Neural cell (in vitro differentiated cells): ENCODE measurements around the gene ARHGAP35. TPM values are rescaled to one million over a fixed set of nuclear protein-coding genes. Genes with fewer than 3 reads are reported as not detected.

ENCODE experiments used
- H2AFZ ChIP-seq: fragments of 200-600, 300-800 bp; sonication (generic), shearing (Covaris generic); 2 replicates; pipeline ENCODE4 v1.6.0; 2014; ENCODE audit warnings: low read depth, mild to moderate bottlenecking, antibody characterized with exemption, low read length, moderate library complexity
- H3F3A ChIP-seq: fragments of 200-600 bp; shearing (Covaris generic); 2 replicates; pipeline ENCODE4 v1.6.1; 2016; ENCODE audit warnings: mild to moderate bottlenecking, moderate library complexity, mixed read lengths, antibody characterized with exemption, low read length; ENCODE audit not compliant: insufficient read depth, poor library complexity, severe bottlenecking
- H3K27ac ChIP-seq: fragments of 200-600, 300-800 bp; sonication (generic), shearing (Covaris generic); 2 replicates; pipeline ENCODE4 v1.5.1; 2014; ENCODE audit warnings: mild to moderate bottlenecking, low read length, moderate library complexity
- H3K27me3 ChIP-seq: fragments of 300-800, 200-600 bp; sonication (generic), shearing (Covaris generic); 2 replicates; pipeline ENCODE4 v1.6.0; 2014; ENCODE audit warnings: mild to moderate bottlenecking, low read depth, low read length, moderate library complexity; ENCODE audit not compliant: insufficient read depth
- H3K36me3 ChIP-seq: fragments of 300-800, 200-600 bp; sonication (generic), shearing (Covaris generic); 2 replicates; pipeline ENCODE4 v1.5.1; 2014; ENCODE audit warnings: mild to moderate bottlenecking, antibody characterized with exemption, low read length, moderate library complexity; ENCODE audit not compliant: insufficient read depth
- H3K4me2 ChIP-seq: fragments of 300-800, 200-600 bp; sonication (generic), shearing (Covaris generic); 2 replicates; pipeline ENCODE4 v1.6.0; 2014; ENCODE audit warnings: mild to moderate bottlenecking, low read length
- H3K4me3 ChIP-seq: fragments of 300-800, 200-600 bp; sonication (generic), shearing (Covaris generic); 2 replicates; pipeline ENCODE4 v1.5.1; 2014; ENCODE audit warnings: mild to moderate bottlenecking, low read length, moderate library complexity
- H3K79me2 ChIP-seq: fragments of 200-600 bp; shearing (Covaris generic); replicated peaks from 2 replicates; pipeline ENCODE4 v1.6.0; 2014; ENCODE audit warnings: mild to moderate bottlenecking, low read length, moderate library complexity; ENCODE audit not compliant: insufficient read depth
- H3K9ac ChIP-seq: fragments of 300-800, 200-600 bp; sonication (generic), shearing (Covaris generic); 2 replicates; pipeline ENCODE4 v1.6.1; 2016; ENCODE audit warnings: mild to moderate bottlenecking, low read length, mixed read lengths
- H3K9me2 ChIP-seq: fragments of 200-600 bp; shearing (Covaris generic); 2 replicates; pipeline ENCODE4 v1.6.1; 2016; ENCODE audit warnings: mild to moderate bottlenecking, low read length, mixed read lengths; ENCODE audit not compliant: insufficient read depth
- H3K9me3 ChIP-seq: fragments of 200-600, 300-800 bp; sonication (generic), shearing (Covaris generic); 2 replicates; pipeline ENCODE4 v1.6.1; 2016; ENCODE audit warnings: mild to moderate bottlenecking, mixed run types, low read length, moderate library complexity, mixed read lengths
- H4K20me1 ChIP-seq: fragments of 200-600 bp; shearing (Covaris generic); 2 replicates; pipeline ENCODE4 v1.6.1; 2016; ENCODE audit warnings: mild to moderate bottlenecking, mixed run types; ENCODE audit not compliant: insufficient read depth
- CTCF ChIP-seq: fragments of 450-650 bp; IDR thresholded peaks from 2 replicates; pipeline ENCODE4 v1.5.1; 2014; ENCODE audit warnings: antibody characterized with exemption, mild to moderate bottlenecking, moderate library complexity; ENCODE audit not compliant: poor library complexity, severe bottlenecking
- EP300 ChIP-seq: fragments of 450-650 bp; conservative IDR thresholded peaks from 2 replicates; pipeline ENCODE4 v1.6.1; 2014; ENCODE audit warnings: antibody characterized with exemption, mild to moderate bottlenecking, moderate library complexity; ENCODE audit not compliant: poor library complexity, severe bottlenecking
- EZH2 ChIP-seq: fragments of 200-600, 300-800 bp; shearing (Covaris generic), sonication (generic); IDR thresholded peaks from 2 replicates; pipeline ENCODE4 v1.6.1; 2014; ENCODE audit warnings: antibody characterized with exemption, low read length, borderline replicate concordance, mild to moderate bottlenecking; ENCODE audit not compliant: insufficient read depth, poor library complexity, severe bottlenecking
- MXI1 ChIP-seq: fragments of 450-650 bp; conservative IDR thresholded peaks from 2 replicates; pipeline ENCODE4 v1.6.1; 2014; ENCODE audit warnings: antibody characterized with exemption, mild to moderate bottlenecking; ENCODE audit not compliant: poor library complexity, severe bottlenecking
- POLR2AphosphoS5 ChIP-seq: IDR thresholded peaks from 2 replicates; pipeline ENCODE4 v1.6.1; 2012
- RAD21 ChIP-seq: fragments of 450-650 bp; conservative IDR thresholded peaks from 2 replicates; pipeline ENCODE4 v1.6.1; 2014; ENCODE audit warnings: antibody characterized with exemption, mild to moderate bottlenecking, moderate library complexity
- REST ChIP-seq: IDR thresholded peaks from 2 replicates; pipeline ENCODE4 v1.6.1; 2012; ENCODE audit warnings: borderline replicate concordance
- SMC3 ChIP-seq: fragments of 450-650 bp; conservative IDR thresholded peaks from 2 replicates; pipeline ENCODE4 v1.6.1; 2014; ENCODE audit warnings: antibody characterized with exemption, mild to moderate bottlenecking, moderate library complexity; ENCODE audit not compliant: poor library complexity
- TAF1 ChIP-seq: IDR thresholded peaks from 2 replicates; pipeline ENCODE4 v1.6.1; 2012; ENCODE audit warnings: low read depth
- polyA plus RNA-seq: library from polyadenylated mRNA; depleted of rRNA; stranded (reverse); fragments of >200 nt; gene quantifications from 2 replicates; pipeline ENCODE4 v1.2.3, GENCODE V29; 2014

The ARHGAP35 gene
- polyA plus RNA-seq, 1 donor from 2014 or later, result 29.5 TPM

GRCh38 chr19:46880431-46880830 is 19.6 kb downstream of the ARHGAP35 start:
- Histone ChIP-seq H3K36me3 (no peaks in the 10 kb centered on the region), H3F3A (no peaks in the 10 kb centered on the region), H3K4me3 (no peak overlapping the region), H3K27ac (no peak overlapping the region), H3K9me3 (no peaks in the 10 kb centered on the region), H2AFZ (no peak overlapping the region), H3K27me3 (no peaks in the 10 kb centered on the region), H4K20me1 (no peaks in the 10 kb centered on the region), H3K4me2 (no peak overlapping the region), H3K9me2 (no peaks in the 10 kb centered on the region), H3K79me2 (peaks cover 49% of the 10 kb centered on the region), H3K9ac (no peak overlapping the region)
- no peak for TF ChIP-seq REST

GRCh38 chr19:46881092-46881491 is 20.3 kb downstream of the ARHGAP35 start:
- Histone ChIP-seq H3K9ac (no peak overlapping the region), H3K79me2 (peaks cover 50% of the 10 kb centered on the region), H3F3A (no peaks in the 10 kb centered on the region), H4K20me1 (no peaks in the 10 kb centered on the region), H3K4me2 (no peak overlapping the region), H3K9me2 (no peaks in the 10 kb centered on the region), H3K36me3 (no peaks in the 10 kb centered on the region), H3K27me3 (no peaks in the 10 kb centered on the region), H2AFZ (no peak overlapping the region), H3K4me3 (no peak overlapping the region), H3K9me3 (no peaks in the 10 kb centered on the region), H3K27ac (no peak overlapping the region)
- TF ChIP-seq RAD21 (no peak), CTCF (no peak), SMC3 (no peak), EZH2 (no peak), TAF1 (no peak), MXI1 (no peak), REST (no peak), EP300 (no peak), POLR2AphosphoS5 (no peak)
